ENCODE measurements around the gene BOLA2B. TPM values are rescaled to one million over a fixed set of nuclear protein-coding genes. Genes with fewer than 3 reads are reported as not detected.

Gene BOLA2B
- total RNA-seq, 1 donor from 2014 or later: 51.7 TPM

DNA sequence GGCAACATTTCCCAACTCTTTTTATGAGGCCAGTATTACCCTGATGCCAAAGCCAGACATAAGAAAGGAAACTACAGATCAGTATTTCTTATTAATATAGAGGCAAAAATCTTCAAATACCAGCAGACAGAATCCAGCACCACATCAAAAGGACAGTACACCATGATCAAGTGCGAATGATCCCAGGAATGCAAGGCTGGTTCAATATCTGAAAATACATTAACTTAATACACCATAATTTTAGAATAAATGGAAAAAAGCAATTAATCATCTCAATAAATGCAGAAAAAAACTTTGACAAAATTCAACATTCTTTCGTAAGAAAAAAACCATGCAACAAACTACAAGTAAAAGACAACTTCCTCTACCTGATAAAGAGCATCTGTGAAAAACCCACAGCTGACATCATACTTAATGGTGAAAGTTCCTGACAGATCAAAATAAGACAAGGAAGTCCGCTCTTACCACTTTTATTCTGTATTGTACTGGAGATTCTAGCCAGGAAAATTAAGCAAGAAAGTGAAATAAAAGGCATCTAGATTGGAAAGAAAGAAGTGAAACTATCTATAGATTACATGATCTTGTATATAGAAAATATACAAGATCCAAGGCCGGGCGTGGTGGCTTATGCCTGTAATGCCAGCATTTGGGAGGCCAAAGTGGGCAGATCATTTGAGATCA lies 44.1 kb downstream of the BOLA2B start:
- H3K27me3 ChIP-seq (ENCODE audit: low read depth): no peaks in the 10 kb centered on the region
- no peaks in the 10 kb centered on the region for H3K36me3 ChIP-seq
- no peak overlapping the region for H3K27ac ChIP-seq
- no peak for ATAC-seq
- H3K4me1 ChIP-seq: no peaks in the 10 kb centered on the region
- peaks cover 12% of the 10 kb centered on the region for H3K9me3 ChIP-seq
- intact Hi-C loops (cut with DNase I): no loop called here
- no peak for DNase-seq
- TF ChIP-seq, protein P1, sequence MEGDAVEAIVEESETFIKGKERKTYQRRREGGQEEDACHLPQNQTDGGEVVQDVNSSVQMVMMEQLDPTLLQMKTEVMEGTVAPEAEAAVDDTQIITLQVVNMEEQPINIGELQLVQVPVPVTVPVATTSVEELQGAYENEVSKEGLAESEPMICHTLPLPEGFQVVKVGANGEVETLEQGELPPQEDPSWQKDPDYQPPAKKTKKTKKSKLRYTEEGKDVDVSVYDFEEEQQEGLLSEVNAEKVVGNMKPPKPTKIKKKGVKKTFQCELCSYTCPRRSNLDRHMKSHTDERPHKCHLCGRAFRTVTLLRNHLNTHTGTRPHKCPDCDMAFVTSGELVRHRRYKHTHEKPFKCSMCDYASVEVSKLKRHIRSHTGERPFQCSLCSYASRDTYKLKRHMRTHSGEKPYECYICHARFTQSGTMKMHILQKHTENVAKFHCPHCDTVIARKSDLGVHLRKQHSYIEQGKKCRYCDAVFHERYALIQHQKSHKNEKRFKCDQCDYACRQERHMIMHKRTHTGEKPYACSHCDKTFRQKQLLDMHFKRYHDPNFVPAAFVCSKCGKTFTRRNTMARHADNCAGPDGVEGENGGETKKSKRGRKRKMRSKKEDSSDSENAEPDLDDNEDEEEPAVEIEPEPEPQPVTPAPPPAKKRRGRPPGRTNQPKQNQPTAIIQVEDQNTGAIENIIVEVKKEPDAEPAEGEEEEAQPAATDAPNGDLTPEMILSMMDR (IDR thresholded peaks at IDR 0.05): no peak
- no peak overlapping the region for H3K4me3 ChIP-seq

DNA sequence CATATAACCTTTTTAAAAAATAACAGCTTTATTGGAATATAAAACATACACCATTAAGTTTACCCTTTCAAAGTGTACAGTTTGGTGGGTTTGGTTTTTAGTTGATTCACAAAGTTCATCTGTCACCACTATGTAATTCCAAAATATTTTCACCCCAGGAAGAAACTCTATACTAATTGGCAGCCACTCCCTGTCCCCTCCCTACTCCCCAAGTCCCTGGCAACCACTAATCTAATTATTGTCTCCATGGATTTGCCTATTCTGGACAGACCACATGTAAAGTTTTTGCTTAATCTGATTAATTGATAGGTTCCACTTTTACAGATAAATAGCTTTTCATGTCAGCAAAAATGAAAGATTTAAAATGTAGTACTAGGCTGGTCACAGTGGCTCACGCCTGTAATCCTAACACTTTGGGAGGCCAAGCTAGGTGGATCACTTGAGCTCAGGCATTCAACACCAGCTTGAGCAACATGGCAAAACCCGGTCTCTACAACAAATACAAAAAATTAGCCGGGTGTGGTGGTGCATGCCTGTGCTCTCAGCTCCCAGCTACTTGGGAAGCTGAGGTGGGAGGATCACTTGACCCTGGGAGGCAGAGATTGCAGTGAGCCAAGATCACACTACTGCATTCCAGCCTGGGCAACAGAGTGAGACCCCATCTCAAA lies 45.5 kb downstream of the BOLA2B start:
- intact Hi-C loops (cut with DNase I): no loop called here
- TF ChIP-seq, protein P1 (IDR thresholded peaks at IDR 0.05): no peak
- no peak for ATAC-seq
- no peaks in the 10 kb centered on the region for H3K4me1 ChIP-seq
- peaks cover 12% of the 10 kb centered on the region for H3K9me3 ChIP-seq
- H3K36me3 ChIP-seq: no peaks in the 10 kb centered on the region
- no peak for DNase-seq
- no peak overlapping the region for H3K4me3 ChIP-seq
- H3K27me3 ChIP-seq (ENCODE audit: low read depth): no peaks in the 10 kb centered on the region
- H3K27ac ChIP-seq: no peak overlapping the region

DNA sequence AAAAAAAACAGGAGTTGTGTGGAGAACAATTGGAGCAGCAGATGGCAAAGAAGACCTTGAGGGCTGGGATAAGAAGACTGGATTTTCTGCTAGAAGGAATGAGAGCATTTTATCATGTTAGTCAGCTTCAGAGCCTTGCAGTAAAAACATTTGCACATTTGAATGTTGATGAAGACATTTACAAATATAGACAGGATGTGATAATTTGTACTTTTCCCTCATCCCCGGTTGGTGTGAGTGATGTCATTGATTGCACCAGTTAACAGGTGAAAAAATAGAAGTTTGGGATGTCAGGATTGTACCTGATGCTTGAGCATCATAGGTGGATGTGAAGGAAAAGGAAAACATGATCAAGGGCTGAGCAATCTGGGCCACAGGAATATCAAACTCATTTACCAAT lies 47.8 kb downstream of the BOLA2B start:
- TF ChIP-seq, protein P1 (IDR thresholded peaks at IDR 0.05): no peak
- H3K27me3 ChIP-seq (ENCODE audit: low read depth): no peaks in the 10 kb centered on the region
- H3K4me3 ChIP-seq: no peak overlapping the region
- no peaks in the 10 kb centered on the region for H3K4me1 ChIP-seq
- peaks cover 12% of the 10 kb centered on the region for H3K9me3 ChIP-seq
- intact Hi-C loops (cut with DNase I): no loop called here
- H3K27ac ChIP-seq: no peak overlapping the region
- DNase-seq (no peak), ATAC-seq (no peak)
- H3K36me3 ChIP-seq: no peaks in the 10 kb centered on the region

DNA sequence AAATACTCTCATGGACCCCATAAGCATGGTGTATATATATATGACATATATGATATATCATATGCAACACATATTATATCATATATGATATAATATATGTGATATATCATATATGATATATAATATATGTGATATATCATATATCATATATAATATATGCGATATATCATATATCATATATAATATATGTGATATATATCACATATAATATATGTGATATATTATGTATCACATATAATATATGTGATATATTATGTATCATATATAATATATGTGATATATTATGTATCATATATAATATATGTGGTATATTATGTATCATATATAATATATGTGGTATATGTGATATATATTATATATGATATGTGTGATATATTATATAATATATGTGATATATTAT lies 48.5 kb downstream of the BOLA2B start:
- intact Hi-C loops (cut with DNase I): no loop called here
- no peak for DNase-seq
- TF ChIP-seq, protein P1 (IDR thresholded peaks at IDR 0.05): no peak
- Histone ChIP-seq H3K27me3 (ENCODE audit: low read depth) (no peaks in the 10 kb centered on the region), H3K9me3 (peaks cover 11% of the 10 kb centered on the region), H3K27ac (no peak overlapping the region), H3K36me3 (no peaks in the 10 kb centered on the region), H3K4me3 (no peak overlapping the region), H3K4me1 (no peaks in the 10 kb centered on the region)
- no peak for ATAC-seq

DNA sequence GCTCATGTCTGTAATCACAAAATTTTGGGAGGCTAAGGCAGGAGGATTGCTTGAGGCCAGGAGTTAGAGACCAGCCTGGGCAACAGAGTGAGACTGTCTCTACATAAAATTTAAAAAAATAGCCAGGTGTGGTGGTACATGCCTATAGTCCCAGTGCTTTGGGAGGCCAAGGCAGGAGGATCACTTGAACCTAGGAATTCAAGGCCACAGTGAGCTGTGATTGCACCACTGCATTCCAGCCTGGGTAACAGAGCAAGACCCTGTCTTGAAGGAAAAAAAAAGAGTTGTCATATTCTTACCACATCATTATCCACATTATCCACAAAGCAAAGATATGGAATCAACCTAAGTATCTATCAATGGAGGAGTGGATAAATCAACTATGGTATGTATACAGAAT lies 49.4 kb downstream of the BOLA2B start:
- H3K36me3 ChIP-seq: no peaks in the 10 kb centered on the region
- ATAC-seq (no peak), DNase-seq (no peak)
- no peak overlapping the region for H3K4me3 ChIP-seq
- TF ChIP-seq, protein P1 (IDR thresholded peaks at IDR 0.05): no peak
- no peaks in the 10 kb centered on the region for H3K4me1 ChIP-seq
- no peak overlapping the region for H3K27ac ChIP-seq
- no peaks in the 10 kb centered on the region for H3K27me3 ChIP-seq (ENCODE audit: low read depth)
- intact Hi-C loops (cut with DNase I): no loop called here
- H3K9me3 ChIP-seq: peaks cover 2% of the 10 kb centered on the region

Data from lower lobe of right lung (tissue), 2 donors.